Brain microvascular endothelial cell (primary cell): ENCODE results near the gene XDH.

Experiments used
- DNase-seq: peaks from one replicate; pipeline ENCODE4 v3.0.0-alpha.2; 2020
- H3K27ac ChIP-seq: fragments of 250-450 bp; sonication (Bioruptor Pico); 2 replicates; pipeline ENCODE4 v1.5.1; 2020; ENCODE audit warnings: mild to moderate bottlenecking, moderate library complexity
- H3K27me3 ChIP-seq: fragments of 250-450 bp; sonication (Bioruptor Pico); replicated peaks from 2 replicates; pipeline ENCODE4 v1.5.1; 2020; ENCODE audit warnings: mild to moderate bottlenecking
- H3K36me3 ChIP-seq: fragments of 250-450 bp; sonication (Bioruptor Pico); replicated peaks from 2 replicates; pipeline ENCODE4 v1.5.1; 2020; ENCODE audit warnings: mild to moderate bottlenecking
- H3K4me3 ChIP-seq: 2 replicates; pipeline ENCODE4 v1.5.1; 2011; ENCODE audit warnings: low read depth, mild to moderate bottlenecking, control low read depth, low read length, moderate library complexity
- in situ Hi-C: cut with HindIII; loops from 2 replicates; pipeline ENCODE4 v1.10.0; 2017; ENCODE audit warnings: low sequenced_read_pairs, low pct_ligation_motif_present
- TF ChIP-seq, protein P1 (sequence below): IDR thresholded peaks from 2 replicates; pipeline ENCODE4 v1.5.1; 2011; ENCODE audit warnings: low read depth, mild to moderate bottlenecking, moderate library complexity, low read length, control low read depth, inconsistent platforms; ENCODE audit errors: missing control alignments

XDH gene

DNA sequence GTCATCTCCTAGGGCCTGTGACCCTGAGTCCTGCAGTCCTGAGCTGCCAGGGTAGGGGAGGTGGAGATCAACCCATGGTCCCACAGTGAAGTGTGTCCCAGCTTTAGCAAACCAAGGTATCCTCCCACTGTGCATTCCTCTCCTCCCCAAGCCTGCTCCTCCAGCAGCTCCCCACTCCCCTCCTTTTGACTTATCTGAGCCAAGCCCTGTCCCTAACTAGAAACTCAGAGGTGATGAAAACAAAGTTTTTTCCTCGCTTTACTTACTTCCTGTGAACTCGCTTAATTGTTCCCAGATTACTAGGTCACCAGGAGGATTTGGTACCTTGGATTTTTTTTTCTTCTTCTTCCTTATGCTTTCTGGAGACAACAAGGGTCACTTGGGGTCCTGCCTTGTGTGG, 99.8 kb downstream of the XDH start:
- no peak overlapping the region for H3K4me3 ChIP-seq
- TF ChIP-seq, protein P1, sequence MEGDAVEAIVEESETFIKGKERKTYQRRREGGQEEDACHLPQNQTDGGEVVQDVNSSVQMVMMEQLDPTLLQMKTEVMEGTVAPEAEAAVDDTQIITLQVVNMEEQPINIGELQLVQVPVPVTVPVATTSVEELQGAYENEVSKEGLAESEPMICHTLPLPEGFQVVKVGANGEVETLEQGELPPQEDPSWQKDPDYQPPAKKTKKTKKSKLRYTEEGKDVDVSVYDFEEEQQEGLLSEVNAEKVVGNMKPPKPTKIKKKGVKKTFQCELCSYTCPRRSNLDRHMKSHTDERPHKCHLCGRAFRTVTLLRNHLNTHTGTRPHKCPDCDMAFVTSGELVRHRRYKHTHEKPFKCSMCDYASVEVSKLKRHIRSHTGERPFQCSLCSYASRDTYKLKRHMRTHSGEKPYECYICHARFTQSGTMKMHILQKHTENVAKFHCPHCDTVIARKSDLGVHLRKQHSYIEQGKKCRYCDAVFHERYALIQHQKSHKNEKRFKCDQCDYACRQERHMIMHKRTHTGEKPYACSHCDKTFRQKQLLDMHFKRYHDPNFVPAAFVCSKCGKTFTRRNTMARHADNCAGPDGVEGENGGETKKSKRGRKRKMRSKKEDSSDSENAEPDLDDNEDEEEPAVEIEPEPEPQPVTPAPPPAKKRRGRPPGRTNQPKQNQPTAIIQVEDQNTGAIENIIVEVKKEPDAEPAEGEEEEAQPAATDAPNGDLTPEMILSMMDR, result no peak
- no peak overlapping the region for H3K27ac ChIP-seq
- in situ Hi-C loops, result no loop called here
- no peaks in the 10 kb centered on the region for H3K27me3 ChIP-seq
- no peaks in the 10 kb centered on the region for H3K36me3 ChIP-seq
- no peak for DNase-seq

DNA sequence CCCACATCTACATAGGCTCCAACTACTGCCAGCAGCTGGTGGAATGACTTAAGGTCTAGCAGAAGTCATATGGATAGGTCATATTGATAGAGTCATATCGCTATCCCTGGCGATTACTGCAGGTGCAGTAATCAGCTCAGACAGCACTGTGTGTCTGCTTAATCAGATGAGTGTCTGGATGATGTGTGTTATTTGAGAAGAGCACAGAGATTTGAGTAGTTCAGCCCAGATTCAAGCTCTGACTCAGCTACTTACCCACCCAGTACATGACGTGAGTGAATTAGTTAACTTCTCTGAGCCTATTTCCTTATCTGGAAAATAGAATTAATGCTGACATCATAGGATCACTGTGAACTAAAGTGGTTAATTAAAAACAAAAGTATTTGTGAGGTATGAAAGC, 101.6 kb downstream of the XDH start:
- H3K27me3 ChIP-seq, result no peaks in the 10 kb centered on the region
- peak; percentile 72 for DNase-seq
- no peak overlapping the region for H3K4me3 ChIP-seq
- no peaks in the 10 kb centered on the region for H3K36me3 ChIP-seq
- in situ Hi-C loops, result no loop called here
- TF ChIP-seq, protein P1, result no peak
- no peak overlapping the region for H3K27ac ChIP-seq

DNA sequence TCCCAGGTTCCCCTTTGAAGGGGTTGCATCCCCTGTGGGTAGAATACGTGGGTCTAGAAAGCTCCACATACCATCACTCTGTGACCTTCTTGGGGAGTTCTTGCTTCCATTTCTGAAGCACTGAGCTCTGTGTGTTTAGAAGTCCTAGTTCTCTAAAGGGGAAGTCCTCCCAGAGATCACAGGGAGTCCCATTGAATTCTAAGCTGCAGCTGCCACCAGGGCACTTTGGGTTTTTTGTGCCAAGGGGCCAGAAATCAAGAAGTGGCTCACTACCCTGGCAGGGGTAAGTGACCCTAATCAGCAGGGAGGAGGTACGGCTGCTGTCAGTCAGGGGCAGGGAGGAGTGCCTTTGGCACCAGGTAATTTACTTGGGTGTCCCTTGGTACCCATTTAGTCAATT, 109.7 kb downstream of the XDH start:
- in situ Hi-C loops, result no loop called here
- Histone ChIP-seq H3K27ac (no peak overlapping the region), H3K36me3 (no peaks in the 10 kb centered on the region), H3K27me3 (no peaks in the 10 kb centered on the region), H3K4me3 (no peak overlapping the region)
- no peak for DNase-seq
- TF ChIP-seq, protein P1, result no peak

DNA sequence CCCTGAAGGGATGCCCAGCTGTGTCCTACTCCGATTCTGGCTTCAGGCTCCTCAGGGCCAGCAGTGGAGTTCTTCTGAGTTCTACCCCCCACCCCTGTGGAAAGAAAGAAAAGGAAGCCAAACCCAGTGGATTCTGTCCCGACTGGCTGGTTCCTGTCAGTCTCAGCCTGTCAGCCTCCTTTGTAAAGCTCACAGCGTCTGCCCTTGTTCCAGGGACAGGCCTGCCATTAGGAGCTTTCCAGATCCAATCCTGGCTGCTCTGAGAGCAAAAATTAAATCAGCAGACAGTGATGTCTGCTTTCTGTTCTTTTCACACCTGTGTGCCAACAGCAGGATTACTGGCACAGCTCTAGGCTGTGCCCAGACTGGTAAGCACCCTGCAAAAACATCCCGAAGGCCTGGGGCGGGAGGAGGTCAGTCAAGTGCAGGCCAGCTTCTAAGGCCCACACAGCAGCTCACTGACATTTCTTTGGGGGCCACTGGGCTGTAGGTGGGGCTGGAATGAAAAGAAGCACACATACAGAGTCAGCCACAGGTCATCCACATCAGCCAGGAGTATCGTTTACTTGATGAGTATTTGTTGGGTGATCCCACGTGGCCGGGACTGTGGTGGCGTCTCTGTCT, 111.5 kb downstream of the XDH start:
- in situ Hi-C loops, result no loop called here
- no peak overlapping the region for H3K27ac ChIP-seq
- no peak for DNase-seq
- no peaks in the 10 kb centered on the region for H3K36me3 ChIP-seq
- TF ChIP-seq, protein P1, result no peak
- no peak overlapping the region for H3K4me3 ChIP-seq
- H3K27me3 ChIP-seq, result no peaks in the 10 kb centered on the region

DNA sequence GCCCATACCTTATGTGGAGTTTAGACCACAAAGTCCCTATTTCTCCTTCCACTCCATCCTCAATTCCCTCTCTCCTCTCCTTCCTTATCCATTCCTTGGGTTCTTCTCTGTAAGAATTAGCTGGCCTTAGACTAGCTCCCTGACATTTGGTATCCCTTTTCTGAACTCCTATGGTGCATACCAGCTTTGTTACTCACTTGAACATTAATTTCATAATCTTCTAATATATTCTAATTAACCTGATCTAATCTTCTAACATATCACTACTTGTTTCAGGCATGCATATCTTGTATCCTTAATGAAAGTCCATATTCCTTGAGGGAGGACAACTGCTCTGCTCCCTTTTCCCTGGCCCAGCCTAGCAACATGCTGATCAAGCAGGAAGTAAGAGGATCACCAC, 114.2 kb downstream of the XDH start:
- Histone ChIP-seq H3K27me3 (no peaks in the 10 kb centered on the region), H3K36me3 (no peaks in the 10 kb centered on the region), H3K4me3 (no peak overlapping the region), H3K27ac (no peak overlapping the region)
- no peak for DNase-seq
- TF ChIP-seq, protein P1, result no peak
- in situ Hi-C loops, result no loop called here

DNA sequence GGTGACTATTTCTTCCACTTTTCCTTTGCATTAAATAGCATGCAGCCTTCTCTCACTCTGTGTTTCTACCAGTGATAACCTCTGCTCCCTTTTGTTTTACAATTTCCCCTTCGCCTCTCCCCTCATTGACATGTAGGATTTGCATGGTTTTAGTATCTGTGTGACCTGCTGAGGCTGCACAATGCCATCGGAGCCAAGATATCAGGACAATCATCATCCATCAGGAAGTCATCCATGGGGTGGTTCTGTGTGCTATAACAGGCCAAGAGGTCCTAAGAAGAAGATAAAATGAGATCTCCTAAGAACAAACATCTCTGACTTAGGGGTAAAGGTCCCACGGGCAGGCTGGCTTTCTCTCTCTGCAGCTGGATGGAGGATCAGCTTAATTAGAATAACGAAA, 115.0 kb downstream of the XDH start:
- in situ Hi-C loops, result no loop called here
- TF ChIP-seq, protein P1, result no peak
- Histone ChIP-seq H3K27me3 (no peaks in the 10 kb centered on the region), H3K4me3 (no peak overlapping the region), H3K36me3 (no peaks in the 10 kb centered on the region), H3K27ac (no peak overlapping the region)
- no peak for DNase-seq
